Measurements from ENCODE around the gene ZNF530. TPM values are rescaled to one million over a fixed set of nuclear protein-coding genes. Genes with fewer than 3 reads are reported as not detected.
A peak's percentile ranks its signal among the peaks of the same experiment; 100 is the strongest.

The ZNF530 gene
- total and polyA plus RNA-seq, 7 donors, result 1.2 to 12.5 (median 2.5) TPM

- intact Hi-C loops (cut with DNase I), result no loop called here
- Histone ChIP-seq H3K4me1 (peaks cover 0 to 16% (median 11%) of the 10 kb centered on the region in 4 donors), H3K9me3 (peaks cover 43 to 56% (median 53%) of the 10 kb centered on the region in 4 donors), H3K27ac (no peak overlapping the region), H3K4me3 (peak overlapping the region in 2 of 4 donors; percentile 92 to 98), H3K36me3 (peaks cover 20 to 51% (median 46%) of the 10 kb centered on the region in 4 donors), H3K27me3 (no peaks in the 10 kb centered on the region)
- WGBS, 2 donors, result 98% methylated on average over 3 of the region's 3 CpGs
- no peak for DNase-seq
- no peak for TF ChIP-seq EP300 (IDR thresholded peaks at IDR 0.05)
- no peak for TF ChIP-seq CTCF (IDR thresholded peaks at IDR 0.05)
- no peak for TF ChIP-seq POLR2A (IDR thresholded peaks at IDR 0.05)
- no peak for TF ChIP-seq POLR2AphosphoS5 (IDR thresholded peaks at IDR 0.05)
Measured at GRCh38 chr19:57615346-57615745, 15.7 kb downstream of the ZNF530 start.

GRCh38 chr19:57620673-57621348 lies 21.1 kb downstream of the ZNF530 start:
- intact Hi-C loops (cut with DNase I), result no loop called here
- H3K9me3 ChIP-seq, result peaks cover 74 to 99% (median 89%) of the 10 kb centered on the region in 4 donors
- no peak for DNase-seq
- H3K27ac ChIP-seq, result no peak overlapping the region
- peaks cover 38 to 92% (median 66%) of the 10 kb centered on the region in 4 donors for H3K36me3 ChIP-seq
- peaks cover 0 to 2% (median 0%) of the 10 kb centered on the region in 4 donors for H3K4me1 ChIP-seq
- no peak overlapping the region for H3K4me3 ChIP-seq
- 98% methylated on average over 10 of the region's 10 CpGs for WGBS, 2 donors
- TF ChIP-seq CTCF (IDR thresholded peaks at IDR 0.05) (no peak), POLR2AphosphoS5 (IDR thresholded peaks at IDR 0.05) (no peak), EP300 (IDR thresholded peaks at IDR 0.05) (no peak), POLR2A (IDR thresholded peaks at IDR 0.05) (no peak)
- no peaks in the 10 kb centered on the region for H3K27me3 ChIP-seq

- H3K4me1 ChIP-seq, result no peaks in the 10 kb centered on the region
- peaks cover 56 to 87% (median 68%) of the 10 kb centered on the region in 4 donors for H3K9me3 ChIP-seq
- H3K27me3 ChIP-seq, result no peaks in the 10 kb centered on the region
- no peak for DNase-seq
- H3K4me3 ChIP-seq, result no peak overlapping the region
- TF ChIP-seq POLR2A (IDR thresholded peaks at IDR 0.05) (no peak), CTCF (IDR thresholded peaks at IDR 0.05) (no peak), POLR2AphosphoS5 (IDR thresholded peaks at IDR 0.05) (no peak), EP300 (IDR thresholded peaks at IDR 0.05) (no peak)
- peaks cover 38 to 69% (median 44%) of the 10 kb centered on the region in 4 donors for H3K36me3 ChIP-seq
- H3K27ac ChIP-seq, result no peak overlapping the region
- intact Hi-C loops (cut with DNase I), result no loop called here
Measured at GRCh38 chr19:57623091-57623490, 23.4 kb downstream of the ZNF530 start.

GRCh38 chr19:57632987-57633831 lies 33.5 kb downstream of the ZNF530 start, which contains the start of gene ZNF211:
ZNF211 (plus strand) TSS chr19:57633168; CDS start chr19:57633347, 179 bp downstream.
- 2% methylated on average over 59 of the region's 59 CpGs for WGBS, 2 donors
- Histone ChIP-seq H3K27ac (peak within 1 kb of the TSS; percentile 85 to 89 (median 86)), H3K36me3 (peaks cover 6 to 49% (median 35%) of the 10 kb centered on the region in 4 donors), H3K4me3 (peak within 1 kb of the TSS; percentile 63 to 93 (median 80)), H3K4me1 (peaks cover 0 to 18% (median 10%) of the 10 kb centered on the region in 4 donors), H3K9me3 (peaks cover 8 to 21% (median 12%) of the 10 kb centered on the region in 4 donors), H3K27me3 (no peaks in the 10 kb centered on the region)
- intact Hi-C loops (cut with DNase I), result loop anchor here (2.0 to 5.0 kb wide), 2 partner anchors 48 to 51 kb away; partner anchors contain the start of genes ZIK1 and ZNF551
- TF ChIP-seq EP300 (IDR thresholded peaks at IDR 0.05), result no peak
- TF ChIP-seq POLR2AphosphoS5 (IDR thresholded peaks at IDR 0.05), result peak; percentile 54 to 78 (median 72)
- TF ChIP-seq CTCF (IDR thresholded peaks at IDR 0.05), result no peak
- TF ChIP-seq POLR2A (IDR thresholded peaks at IDR 0.05), result no peak
- DNase-seq, result peak; percentile 96
